ENCODE results near the gene KIF4A. TPM values are rescaled to one million over a fixed set of nuclear protein-coding genes. Genes with fewer than 3 reads are reported as not detected.

The KIF4A gene
- total RNA-seq, 1 experiment from 2014 or later, result 35.8 TPM

DNA sequence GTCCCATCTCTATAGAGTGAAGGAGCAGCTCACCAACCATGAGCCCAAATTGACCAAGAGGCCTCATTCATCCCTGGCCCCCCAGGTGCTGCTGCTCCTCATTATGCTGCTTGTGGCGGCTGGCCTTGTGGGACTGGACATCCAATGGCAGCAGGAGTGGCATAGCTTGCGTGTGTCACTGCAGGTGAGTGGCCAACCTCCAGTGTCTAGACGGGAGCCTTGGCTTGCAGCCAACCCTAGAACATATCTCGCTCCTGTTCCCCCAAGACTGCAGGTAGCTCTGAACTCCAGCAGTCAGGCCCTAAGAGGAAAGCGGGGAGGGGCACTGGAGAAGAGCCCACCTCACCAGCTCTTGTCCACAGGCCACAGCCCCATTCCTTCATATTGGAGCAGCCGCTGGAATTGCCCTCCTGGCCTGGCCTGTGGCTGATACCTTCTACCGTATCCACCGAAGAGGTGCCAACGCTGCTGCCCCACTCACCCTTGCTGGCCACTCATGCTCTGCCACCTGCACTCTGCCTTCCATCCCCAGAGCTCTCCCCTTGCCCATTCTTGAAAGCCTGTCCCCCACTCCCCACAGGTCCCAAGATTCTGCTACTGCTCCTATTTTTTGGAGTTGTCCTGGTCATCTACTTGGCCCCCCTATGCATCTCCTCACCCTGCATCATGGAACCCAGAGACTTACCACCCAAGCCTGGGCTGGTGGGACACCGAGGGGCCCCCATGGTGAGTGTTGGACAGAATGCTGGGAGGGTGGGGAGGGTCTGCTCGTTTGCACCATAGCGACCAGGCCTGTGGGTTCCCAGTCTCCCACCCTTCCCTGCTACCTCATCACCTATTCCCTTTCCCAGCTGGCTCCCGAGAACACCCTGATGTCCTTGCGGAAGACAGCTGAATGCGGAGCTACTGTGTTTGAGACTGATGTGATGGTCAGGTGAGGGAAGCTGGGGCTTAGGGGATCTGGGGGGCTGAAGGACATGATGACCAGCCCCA lies 136.7 kb downstream of the KIF4A start:
- H3K9me3 ChIP-seq (ENCODE audit: low read length), result no peaks in the 10 kb centered on the region
- H3K4me2 ChIP-seq (ENCODE audit: low read length), result no peak overlapping the region
- no peak overlapping the region for H3K4me3 ChIP-seq (ENCODE audit: low read length)
- H3K27ac ChIP-seq (ENCODE audit: low read length), result no peak overlapping the region
- no peaks in the 10 kb centered on the region for H3K36me3 ChIP-seq (ENCODE audit: low read depth, low read length)
- CTCF ChIA-PET, result no interaction called here
- no peak for TF ChIP-seq EZH2 (IDR thresholded peaks at IDR 0.05; ENCODE audit: low read length, unreplicated experiment)
- no peak for TF ChIP-seq EZH2phosphoT487 (IDR thresholded peaks at IDR 0.05; ENCODE audit: borderline replicate concordance, low read length)
- TF ChIP-seq CTCF (conservative IDR thresholded peaks at IDR 0.05; ENCODE audit: low read depth, low read length), result no peak
- POLR2A ChIA-PET (ENCODE audit: unreplicated experiment), result no interaction called here
- H4K20me1 ChIP-seq (ENCODE audit: low read length), result no peaks in the 10 kb centered on the region
- H3K9ac ChIP-seq (ENCODE audit: low read length), result no peak overlapping the region
- no peak for ATAC-seq
- peaks cover 3% of the 10 kb centered on the region; the same call in 1 of the 2 replicates for H3K4me1 ChIP-seq (ENCODE audit: insufficient read depth, low read length)
- no TSS peak for BruUV-seq (replicated peaks)
- H3F3A ChIP-seq (ENCODE audit: low read length, unreplicated experiment), result no peaks in the 10 kb centered on the region
- H3K9me2 ChIP-seq (replicated peaks; ENCODE audit: low read length), result no peaks in the 10 kb centered on the region
- H3K79me2 ChIP-seq (ENCODE audit: low read length), result no peaks in the 10 kb centered on the region
- intact Hi-C loops (cut with micrococcal nuclease), result no loop called here
- no peaks in the 10 kb centered on the region for H3K27me3 ChIP-seq (ENCODE audit: low read length)
- no peak for DNase-seq
- no peak overlapping the region for H2AFZ ChIP-seq (ENCODE audit: low read length)

GRCh38 chrX:70427365-70427764 lies 137.5 kb downstream of the KIF4A start:
- Histone ChIP-seq H4K20me1 (ENCODE audit: low read length) (no peaks in the 10 kb centered on the region), H3K9ac (ENCODE audit: low read length) (no peak overlapping the region), H3K79me2 (ENCODE audit: low read length) (no peaks in the 10 kb centered on the region), H2AFZ (ENCODE audit: low read length) (no peak overlapping the region), H3K4me2 (ENCODE audit: low read length) (no peak overlapping the region), H3K9me2 (replicated peaks; ENCODE audit: low read length) (no peaks in the 10 kb centered on the region), H3K27me3 (ENCODE audit: low read length) (no peaks in the 10 kb centered on the region), H3F3A (ENCODE audit: low read length, unreplicated experiment) (no peaks in the 10 kb centered on the region), H3K36me3 (ENCODE audit: low read depth, low read length) (no peaks in the 10 kb centered on the region), H3K27ac (ENCODE audit: low read length) (no peak overlapping the region), H3K4me1 (ENCODE audit: insufficient read depth, low read length) (peaks cover 3% of the 10 kb centered on the region; the same call in 1 of the 2 replicates), H3K4me3 (ENCODE audit: low read length) (no peak overlapping the region), H3K9me3 (ENCODE audit: low read length) (no peaks in the 10 kb centered on the region)
- CTCF ChIA-PET, result no interaction called here
- BruUV-seq (replicated peaks), result no TSS peak
- no peak for DNase-seq
- no peak for ATAC-seq
- intact Hi-C loops (cut with micrococcal nuclease), result no loop called here
- no peak for TF ChIP-seq EZH2phosphoT487 (IDR thresholded peaks at IDR 0.05; ENCODE audit: borderline replicate concordance, low read length)
- no peak for TF ChIP-seq EZH2 (IDR thresholded peaks at IDR 0.05; ENCODE audit: low read length, unreplicated experiment)
- TF ChIP-seq CTCF (conservative IDR thresholded peaks at IDR 0.05; ENCODE audit: low read depth, low read length), result no peak
- POLR2A ChIA-PET (ENCODE audit: unreplicated experiment), result no interaction called here

GRCh38 chrX:70429759-70430158 lies 139.9 kb downstream of the KIF4A start:
- Histone ChIP-seq H3K4me2 (ENCODE audit: low read length) (no peak overlapping the region), H3K79me2 (ENCODE audit: low read length) (no peaks in the 10 kb centered on the region), H3K36me3 (ENCODE audit: low read depth, low read length) (no peaks in the 10 kb centered on the region), H4K20me1 (ENCODE audit: low read length) (no peaks in the 10 kb centered on the region), H3K9ac (ENCODE audit: low read length) (no peak overlapping the region), H3F3A (ENCODE audit: low read length, unreplicated experiment) (no peaks in the 10 kb centered on the region), H3K9me2 (replicated peaks; ENCODE audit: low read length) (no peaks in the 10 kb centered on the region), H3K4me3 (ENCODE audit: low read length) (no peak overlapping the region), H2AFZ (ENCODE audit: low read length) (no peak overlapping the region), H3K4me1 (ENCODE audit: insufficient read depth, low read length) (peaks cover 9% of the 10 kb centered on the region), H3K9me3 (ENCODE audit: low read length) (no peaks in the 10 kb centered on the region), H3K27ac (ENCODE audit: low read length) (no peak overlapping the region), H3K27me3 (ENCODE audit: low read length) (no peaks in the 10 kb centered on the region)
- ChIA-PET CTCF (no interaction called here), POLR2A (ENCODE audit: unreplicated experiment) (interaction anchor here (0.5 kb wide), 1 partner anchor 13 kb away, joined by 4 read pairs; no protein-coding TSS in a partner anchor)
- DNase-seq (no peak), ATAC-seq (no peak)
- BruUV-seq (replicated peaks), result no TSS peak
- TF ChIP-seq EZH2phosphoT487 (IDR thresholded peaks at IDR 0.05; ENCODE audit: borderline replicate concordance, low read length), result no peak
- TF ChIP-seq EZH2 (IDR thresholded peaks at IDR 0.05; ENCODE audit: low read length, unreplicated experiment), result no peak
- no peak for TF ChIP-seq CTCF (conservative IDR thresholded peaks at IDR 0.05; ENCODE audit: low read depth, low read length)
- intact Hi-C loops (cut with micrococcal nuclease), result no loop called here

Measured in PC-3 (cell line).